Measurements from ENCODE around the gene NPTX2.

DNA sequence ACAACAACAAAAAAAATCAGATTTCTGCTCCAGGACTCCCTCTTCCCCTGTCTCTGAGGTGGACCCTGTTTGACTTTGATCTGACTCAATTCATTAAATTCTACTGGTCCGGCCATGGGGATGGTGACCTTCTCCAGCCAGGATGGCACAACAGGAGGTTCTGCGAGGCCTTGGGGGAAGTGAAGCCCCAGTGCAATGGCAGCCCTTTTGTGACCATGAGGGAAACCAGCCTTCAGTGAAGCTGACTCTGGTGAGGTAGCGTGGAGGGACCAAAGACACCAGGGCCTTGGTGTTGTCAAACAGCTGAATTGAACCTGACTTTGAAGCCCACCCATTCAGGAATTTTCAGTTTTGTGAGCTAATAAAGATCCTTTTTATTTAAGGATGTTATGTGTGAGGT, 44.5 kb downstream of the NPTX2 start:
- TF ChIP-seq, protein P1, sequence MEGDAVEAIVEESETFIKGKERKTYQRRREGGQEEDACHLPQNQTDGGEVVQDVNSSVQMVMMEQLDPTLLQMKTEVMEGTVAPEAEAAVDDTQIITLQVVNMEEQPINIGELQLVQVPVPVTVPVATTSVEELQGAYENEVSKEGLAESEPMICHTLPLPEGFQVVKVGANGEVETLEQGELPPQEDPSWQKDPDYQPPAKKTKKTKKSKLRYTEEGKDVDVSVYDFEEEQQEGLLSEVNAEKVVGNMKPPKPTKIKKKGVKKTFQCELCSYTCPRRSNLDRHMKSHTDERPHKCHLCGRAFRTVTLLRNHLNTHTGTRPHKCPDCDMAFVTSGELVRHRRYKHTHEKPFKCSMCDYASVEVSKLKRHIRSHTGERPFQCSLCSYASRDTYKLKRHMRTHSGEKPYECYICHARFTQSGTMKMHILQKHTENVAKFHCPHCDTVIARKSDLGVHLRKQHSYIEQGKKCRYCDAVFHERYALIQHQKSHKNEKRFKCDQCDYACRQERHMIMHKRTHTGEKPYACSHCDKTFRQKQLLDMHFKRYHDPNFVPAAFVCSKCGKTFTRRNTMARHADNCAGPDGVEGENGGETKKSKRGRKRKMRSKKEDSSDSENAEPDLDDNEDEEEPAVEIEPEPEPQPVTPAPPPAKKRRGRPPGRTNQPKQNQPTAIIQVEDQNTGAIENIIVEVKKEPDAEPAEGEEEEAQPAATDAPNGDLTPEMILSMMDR (IDR thresholded peaks at IDR 0.05): no peak
- no peak for TF ChIP-seq POLR2AphosphoS5 (IDR thresholded peaks at IDR 0.05)
- TF ChIP-seq POLR2A (IDR thresholded peaks at IDR 0.05): no peak
